HG03039 (cell line): ENCODE results near the gene CACNA1I.

Experiments
- ATAC-seq: cut with Tn5 transposase; IDR thresholded peaks from one replicate; pipeline ENCODE4 v1.9.1; 2021; ENCODE audit warnings: mild to moderate bottlenecking, moderate library complexity; ENCODE audit not compliant: unreplicated experiment

CACNA1I gene

DNA sequence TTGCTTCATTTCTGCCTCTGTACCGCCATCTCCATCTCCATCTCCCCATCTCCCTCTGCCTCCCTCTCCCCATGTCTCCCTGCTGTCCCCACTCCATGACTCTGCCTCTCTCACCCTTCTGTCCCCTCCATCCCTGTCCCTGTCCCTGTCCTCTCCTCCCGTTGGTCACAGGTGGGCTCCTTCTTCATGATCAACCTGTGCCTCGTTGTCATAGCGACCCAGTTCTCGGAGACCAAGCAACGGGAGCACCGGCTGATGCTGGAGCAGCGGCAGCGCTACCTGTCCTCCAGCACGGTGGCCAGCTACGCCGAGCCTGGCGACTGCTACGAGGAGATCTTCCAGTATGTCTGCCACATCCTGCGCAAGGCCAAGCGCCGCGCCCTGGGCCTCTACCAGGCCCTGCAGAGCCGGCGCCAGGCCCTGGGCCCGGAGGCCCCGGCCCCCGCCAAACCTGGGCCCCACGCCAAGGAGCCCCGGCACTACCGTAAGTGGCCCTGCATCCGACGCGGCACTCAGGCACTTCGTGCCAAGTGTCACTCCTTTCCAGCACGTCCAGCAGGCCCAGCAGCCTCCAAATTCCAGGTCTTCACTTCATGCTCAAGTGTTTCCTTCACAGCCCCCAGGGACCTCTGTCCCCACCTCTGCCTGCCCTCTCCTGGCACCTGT is 76.0 kb downstream of the CACNA1I start:
- no peak for ATAC-seq

DNA sequence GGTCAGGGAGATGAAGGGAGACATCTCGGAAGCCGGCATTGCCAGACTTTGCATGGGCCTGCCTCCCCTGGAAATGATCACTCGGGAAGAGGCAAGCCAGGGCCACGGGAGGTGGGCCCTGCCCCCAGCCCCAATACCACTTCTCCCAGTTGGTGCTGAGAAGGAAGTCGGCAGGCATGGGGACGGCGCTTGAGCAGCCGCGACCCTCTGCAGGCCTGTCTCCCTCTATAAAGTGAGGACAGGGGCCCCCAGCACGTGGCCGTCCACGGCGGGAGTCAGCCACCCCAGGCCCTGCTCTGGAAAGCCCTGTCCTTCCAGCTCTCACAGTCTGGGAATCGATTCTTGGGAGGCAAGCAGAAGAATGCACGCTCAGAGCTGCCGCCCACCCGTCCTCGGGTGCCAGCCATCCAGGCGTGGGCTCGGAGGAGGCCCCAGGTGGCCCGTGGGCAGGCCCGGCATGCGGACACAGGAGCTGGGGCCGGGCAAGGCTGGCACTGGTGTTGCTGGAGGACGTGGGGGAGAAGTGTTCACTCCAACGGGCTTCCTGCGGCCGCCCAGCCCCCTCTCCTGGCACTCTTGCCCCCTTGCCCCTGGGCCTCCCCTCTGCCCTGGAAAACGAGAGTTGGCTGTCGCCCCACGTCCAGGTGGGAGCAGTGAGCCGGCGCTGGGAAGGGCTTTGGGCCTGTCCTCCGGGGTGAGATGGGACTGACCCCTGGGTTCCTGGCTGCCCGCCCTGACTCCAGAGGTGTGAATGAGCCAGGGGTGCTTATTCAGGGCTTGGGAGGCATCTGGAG is 77.5 kb downstream of the CACNA1I start:
- no peak for ATAC-seq

DNA sequence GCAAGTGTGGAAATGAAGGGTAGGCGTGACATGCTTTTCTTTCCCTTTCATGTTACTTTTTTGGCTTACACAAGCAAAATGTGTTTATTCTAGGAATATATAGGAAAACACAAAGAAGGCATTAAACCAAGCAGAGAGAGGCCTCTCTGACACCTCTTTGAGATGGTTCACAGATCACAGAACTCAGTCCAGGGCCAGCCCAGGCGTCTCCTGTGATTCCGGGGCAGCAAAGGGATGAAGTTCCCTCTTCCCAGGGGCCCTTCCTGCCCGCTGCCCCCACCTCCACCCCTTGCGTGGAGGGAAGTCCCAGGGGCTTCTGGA is 78.0 kb downstream of the CACNA1I start:
- no peak for ATAC-seq

DNA sequence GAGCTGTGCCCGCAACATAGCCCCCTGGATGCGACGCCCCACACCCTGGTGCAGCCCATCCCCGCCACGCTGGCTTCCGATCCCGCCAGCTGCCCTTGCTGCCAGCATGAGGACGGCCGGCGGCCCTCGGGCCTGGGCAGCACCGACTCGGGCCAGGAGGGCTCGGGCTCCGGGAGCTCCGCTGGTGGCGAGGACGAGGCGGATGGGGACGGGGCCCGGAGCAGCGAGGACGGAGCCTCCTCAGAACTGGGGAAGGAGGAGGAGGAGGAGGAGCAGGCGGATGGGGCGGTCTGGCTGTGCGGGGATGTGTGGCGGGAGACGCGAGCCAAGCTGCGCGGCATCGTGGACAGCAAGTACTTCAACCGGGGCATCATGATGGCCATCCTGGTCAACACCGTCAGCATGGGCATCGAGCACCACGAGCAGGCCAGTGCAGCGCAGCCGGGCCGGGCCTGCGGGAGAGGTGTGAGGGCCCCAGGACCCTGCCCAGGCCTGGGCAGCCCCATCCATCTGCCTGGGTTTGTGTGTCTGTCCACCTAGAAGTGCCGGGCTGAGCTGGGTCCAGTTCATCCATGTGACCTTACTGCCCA is 79.0 kb downstream of the CACNA1I start:
- ATAC-seq = no peak

DNA sequence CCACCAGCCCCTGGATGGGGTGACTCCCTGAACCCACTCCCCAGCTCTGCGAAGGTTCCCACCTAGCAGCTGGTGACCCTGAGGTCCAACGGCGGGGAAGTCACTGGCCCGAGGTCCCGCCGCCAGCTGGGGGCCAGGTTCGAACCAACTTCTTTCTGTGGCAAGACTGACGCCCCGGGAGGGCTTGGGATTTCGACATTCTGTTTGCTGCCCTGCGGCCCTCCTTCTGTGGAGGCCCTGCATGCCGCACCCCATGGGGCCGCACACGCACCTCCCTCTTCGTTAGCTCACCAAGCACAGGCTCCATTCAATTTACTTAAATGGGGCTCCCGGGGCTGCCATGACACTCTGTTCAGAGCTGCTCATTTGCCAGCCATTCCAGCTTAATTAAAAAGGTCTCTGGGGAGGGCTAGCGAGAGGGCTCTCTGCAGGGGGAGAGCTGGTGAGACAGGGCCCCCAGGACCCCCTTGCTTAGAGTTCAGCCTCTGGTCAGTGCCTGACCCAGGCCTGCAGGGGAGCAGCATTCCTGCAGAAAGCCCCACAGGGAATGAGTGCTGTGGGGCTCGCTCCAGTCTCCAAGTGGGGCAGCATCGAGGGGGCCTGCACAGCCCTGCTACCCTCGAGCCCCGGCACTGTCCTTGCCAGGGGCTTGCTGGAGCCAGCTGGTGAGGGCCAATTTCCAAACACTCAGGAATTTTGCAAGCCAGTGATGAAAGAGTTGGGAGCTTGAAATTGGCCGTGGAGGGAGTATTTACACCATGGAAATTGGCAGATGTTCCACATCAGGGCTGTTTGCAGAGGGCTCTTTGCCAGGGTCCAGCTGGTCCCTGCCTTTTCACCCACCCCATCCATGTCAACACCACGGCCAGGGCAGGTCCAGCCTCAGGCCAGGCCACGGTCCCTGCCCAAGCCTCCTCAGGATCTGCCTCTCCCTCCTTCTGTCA is 80.8 kb downstream of the CACNA1I start:
- no peak for ATAC-seq

DNA sequence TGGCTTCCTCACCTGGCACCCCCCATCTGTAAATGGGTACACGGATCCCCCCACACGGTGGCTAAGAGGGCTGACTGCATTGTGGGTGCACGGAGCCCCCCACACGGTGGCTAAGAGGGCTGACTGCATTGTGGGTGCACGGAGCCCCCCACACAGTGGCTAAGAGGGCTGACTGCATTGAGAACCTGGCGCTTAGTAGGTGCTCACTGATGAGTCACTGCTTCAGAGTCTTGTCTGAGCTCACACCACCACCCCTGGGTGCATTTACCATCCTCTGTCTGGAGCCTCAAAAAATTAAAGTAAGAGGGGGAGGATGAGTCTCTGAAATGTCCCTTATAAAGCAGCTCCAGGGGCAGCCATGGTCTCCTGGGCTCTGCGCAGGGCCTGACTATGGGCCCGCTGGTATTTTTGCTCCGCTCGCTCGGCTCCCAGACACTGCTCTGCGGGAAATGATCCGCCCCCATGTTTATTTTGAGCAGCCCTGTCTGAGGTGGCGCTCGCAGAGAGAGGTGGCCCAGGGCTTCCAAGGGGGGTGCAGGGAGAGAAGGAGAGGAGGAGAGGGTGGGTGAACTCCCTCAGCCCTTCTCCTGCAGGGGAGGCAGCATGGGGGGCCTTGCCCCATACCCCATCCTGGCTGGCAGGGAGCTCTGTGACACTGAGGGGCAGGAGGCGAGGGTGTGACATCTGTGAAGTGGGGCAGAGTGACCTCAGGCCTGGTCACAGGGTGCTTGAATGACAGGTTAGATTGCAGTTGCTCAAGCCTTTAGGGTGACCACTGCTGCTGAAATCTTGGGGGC is 82.6 kb downstream of the CACNA1I start:
- ATAC-seq = no peak

DNA sequence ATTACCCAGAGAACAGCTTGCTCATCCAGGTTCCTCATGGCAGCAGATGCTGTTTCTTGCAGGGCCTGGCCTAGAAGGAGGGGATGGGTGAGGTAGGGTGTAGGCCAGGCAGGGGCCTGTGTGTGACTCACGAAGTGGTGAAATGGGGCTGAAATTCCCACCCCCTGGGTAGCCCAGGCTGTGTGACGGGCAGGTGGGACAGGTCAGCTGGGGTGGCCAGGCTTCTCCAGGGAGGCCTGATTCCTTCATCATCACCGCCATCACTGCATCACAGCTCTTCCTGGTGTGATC is 83.2 kb downstream of the CACNA1I start:
- no peak for ATAC-seq

DNA sequence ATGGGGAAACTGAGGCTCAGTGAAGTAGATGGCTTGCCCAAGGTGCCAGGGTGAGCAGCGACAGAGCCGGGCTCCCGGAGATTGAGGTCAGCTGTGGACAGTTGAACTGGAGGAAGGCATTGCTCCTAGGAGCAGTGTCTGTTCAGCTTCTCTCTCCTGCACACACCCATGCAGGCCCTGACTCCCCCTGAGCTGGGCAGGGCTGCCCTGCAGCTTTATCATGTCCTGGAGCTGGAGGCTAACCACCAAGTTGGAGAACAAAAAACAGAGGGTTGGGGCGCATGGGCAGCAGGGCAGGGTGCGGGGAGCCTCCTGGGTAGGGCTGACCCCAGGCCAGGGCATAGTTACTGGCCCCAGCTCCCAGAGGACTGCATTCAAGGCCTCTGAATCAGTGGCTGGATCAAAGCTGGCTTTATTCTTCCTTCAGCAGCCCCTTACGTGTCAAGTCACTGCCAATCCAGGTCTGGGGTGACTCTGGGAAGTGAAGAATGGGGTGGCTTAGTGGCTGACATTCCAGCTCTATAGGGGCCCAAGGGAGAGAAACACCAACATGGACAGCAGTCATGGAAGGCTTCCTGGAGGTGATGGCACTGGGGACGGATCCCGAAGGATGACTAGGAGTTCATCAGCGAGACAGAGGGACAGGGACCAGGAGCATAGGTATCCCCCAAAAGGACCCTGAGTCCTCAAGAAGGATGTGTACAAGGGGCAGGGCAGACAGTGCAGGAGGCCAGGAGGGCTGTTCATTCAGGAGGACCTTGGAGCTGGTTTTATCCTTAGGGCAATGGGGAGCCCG is 83.8 kb downstream of the CACNA1I start:
- ATAC-seq = no peak

DNA sequence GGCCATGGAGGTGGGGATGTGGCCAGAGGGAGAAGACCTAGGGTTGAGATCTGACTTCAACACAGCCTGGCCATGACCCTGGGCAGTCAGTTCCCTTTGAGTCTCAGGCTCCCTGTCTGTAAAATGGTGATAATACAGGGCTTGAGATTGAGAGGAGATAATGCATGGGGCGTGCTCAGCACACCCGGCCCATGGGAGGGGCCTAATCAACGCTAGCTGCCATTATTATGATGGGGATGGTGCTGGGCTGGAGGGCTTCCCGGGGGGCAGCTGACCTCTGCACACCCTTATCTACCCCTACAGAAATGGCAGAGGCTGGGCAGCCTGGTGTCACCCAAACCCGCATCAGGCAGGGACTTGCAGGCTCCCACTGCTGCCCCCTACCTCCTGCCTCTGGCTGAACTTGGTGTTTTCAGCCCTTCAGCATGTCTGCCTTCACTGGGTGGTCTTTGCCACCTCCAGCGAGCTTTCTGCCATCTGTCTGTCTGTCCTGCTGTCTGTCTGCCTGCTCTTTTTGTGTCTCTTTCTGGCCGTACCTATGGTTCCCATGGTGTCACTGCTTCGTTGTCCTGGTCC is 84.5 kb downstream of the CACNA1I start:
- ATAC-seq = no peak

DNA sequence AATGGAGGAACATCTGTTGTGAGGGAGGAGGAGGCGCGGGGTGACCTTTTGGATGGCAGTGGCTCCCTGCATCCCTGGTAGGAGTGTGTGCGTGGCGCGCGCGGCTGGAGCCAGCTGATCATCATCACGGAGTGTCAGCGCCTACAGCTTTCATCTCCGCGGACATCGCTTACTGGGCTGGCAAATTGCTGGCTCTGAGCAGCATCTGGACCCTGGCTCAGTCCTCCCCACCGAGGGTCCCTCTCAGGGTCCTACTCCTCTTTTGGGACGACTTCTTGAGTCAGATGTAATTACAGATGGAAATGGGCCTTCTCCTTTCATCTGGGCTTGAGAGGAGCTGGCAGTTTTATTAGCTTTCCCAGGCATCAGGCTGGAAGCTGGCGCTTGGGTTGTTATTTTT is 85.3 kb downstream of the CACNA1I start:
- no peak for ATAC-seq

DNA sequence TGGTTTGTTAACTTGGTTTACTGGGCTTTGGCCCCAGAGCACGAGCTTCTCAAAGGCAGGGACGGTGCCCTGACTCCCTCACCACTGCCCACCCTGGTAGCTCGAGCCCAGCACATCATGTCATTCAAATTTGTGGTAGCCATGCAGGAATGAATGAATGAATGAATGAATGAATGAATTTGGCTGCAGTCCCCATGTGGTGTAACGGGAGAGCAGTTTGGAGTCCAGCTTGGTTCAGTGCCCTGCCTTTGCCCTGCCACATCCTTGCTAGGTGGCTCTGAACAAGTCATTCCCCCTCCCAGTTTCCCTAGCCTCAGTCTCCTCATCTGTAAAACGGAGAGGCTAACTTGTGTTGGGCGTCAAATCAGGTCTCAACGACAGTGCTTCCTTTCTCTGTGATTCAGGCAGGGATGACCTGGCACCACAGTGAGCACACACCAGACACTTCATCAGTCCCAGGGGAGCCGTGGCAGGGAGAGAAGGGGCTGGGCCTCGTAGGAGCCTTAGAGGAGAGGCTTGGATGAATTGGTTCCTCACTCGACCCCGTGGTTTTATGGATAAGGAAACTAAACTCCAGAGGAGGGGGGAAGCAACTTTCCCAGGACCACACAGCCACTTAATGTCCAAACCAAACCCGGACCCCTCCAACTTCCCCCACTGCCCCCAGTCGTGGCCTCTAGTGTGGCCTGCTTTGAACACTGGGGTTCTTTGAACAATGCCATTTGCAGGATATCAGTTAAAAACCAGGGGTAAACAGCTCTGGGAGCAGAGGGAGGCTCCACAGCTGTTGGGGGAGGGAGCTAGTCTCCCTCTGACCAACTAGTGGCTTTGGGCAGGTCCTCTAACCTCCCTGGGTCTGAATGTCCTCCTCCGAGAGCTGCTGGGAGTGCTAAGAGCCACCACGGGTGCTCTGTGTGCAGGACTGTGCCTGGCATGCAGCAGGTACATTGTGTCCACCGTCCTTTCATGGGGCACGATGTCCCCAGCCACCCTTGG is 86.2 kb downstream of the CACNA1I start:
- no peak for ATAC-seq

DNA sequence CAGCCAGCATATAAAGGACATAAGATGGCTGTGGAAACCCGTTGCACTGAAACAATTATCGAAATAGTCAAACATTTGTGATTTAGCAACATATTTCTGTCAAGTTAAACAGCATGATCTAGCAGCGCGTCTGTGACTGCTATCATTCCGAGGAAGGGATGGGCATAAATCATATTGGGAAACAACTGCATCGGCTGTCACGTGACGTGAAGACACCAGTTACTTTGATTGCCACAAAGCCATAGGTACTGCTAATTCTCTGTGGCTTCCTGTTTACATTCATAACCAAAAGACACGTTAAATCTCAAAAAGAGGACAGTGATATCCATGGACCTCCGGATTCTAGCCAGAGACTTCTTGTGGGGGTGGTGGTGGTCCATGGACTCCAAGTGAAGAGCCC is 87.8 kb downstream of the CACNA1I start:
- no peak for ATAC-seq

DNA sequence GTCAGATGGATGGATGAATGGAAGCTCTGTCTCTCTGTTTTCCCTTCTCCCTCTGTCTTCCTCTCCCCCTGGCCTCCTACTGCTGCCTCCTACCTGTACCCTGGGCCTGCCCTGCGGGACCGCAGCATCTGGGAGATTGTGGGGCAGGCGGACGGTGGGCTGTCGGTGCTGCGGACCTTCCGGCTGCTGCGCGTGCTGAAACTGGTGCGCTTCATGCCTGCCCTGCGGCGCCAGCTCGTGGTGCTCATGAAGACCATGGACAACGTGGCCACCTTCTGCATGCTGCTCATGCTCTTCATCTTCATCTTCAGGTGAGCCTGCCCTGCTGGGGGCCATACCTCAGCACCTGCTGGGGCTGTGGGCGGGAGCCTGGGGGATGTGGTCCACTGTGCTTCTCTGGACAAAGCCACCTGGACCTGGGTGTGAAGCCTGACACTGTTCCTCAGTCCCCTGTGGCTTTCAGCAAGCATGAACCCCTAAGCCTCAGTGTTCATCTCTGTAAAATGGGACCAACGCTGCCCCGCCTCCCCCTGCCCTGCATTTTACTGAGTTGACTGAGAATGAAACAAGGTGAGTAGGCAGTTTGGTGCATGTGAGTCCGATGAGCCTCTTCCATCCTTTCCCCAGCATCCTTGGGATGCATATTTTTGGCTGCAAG is 88.4 kb downstream of the CACNA1I start:
- ATAC-seq = no peak

DNA sequence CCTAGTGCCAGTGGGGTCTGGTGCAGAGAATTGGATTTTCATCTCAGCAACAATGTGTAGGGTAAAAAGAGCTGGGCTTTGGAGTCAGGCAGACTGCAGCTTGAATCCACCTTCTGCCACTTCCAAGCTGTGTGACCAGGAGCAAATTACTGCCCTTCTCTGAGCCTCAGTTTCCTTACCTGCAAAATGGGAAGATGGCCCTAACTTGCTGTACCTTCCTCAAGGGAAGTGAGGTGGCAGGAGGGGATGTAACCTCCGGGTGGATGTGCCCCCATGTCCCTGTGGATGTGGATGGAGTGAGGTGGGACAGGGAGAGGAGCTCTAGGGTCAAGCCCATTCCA is 90.9 kb downstream of the CACNA1I start:
- ATAC-seq = no peak

DNA sequence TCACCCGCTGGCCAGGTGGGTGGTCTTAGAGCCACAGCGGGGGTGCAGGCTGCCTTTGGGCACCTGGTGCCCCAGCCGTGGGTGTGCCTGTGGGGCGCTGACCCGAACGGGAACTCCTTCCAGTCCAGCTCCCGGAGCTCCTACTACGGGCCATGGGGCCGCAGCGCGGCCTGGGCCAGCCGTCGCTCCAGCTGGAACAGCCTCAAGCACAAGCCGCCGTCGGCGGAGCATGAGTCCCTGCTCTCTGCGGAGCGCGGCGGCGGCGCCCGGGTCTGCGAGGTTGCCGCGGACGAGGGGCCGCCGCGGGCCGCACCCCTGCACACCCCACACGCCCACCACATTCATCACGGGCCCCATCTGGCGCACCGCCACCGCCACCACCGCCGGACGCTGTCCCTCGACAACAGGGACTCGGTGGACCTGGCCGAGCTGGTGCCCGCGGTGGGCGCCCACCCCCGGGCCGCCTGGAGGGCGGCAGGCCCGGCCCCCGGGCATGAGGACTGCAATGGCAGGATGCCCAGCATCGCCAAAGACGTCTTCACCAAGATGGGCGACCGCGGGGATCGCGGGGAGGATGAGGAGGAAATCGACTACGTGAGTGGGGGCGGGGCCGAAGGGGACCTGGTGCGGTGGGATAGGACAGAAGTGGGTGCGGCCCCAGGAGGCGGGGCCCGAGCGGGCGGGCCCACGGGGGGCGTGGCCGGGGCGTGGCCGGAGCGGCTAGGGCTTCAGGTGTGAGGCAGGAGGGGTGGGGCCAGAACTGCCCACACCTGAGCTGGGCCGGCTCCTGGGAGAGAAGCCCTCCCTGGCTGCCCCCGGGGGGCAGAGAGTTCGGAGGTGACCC is 91.5 kb downstream of the CACNA1I start:
- ATAC-seq = no peak

DNA sequence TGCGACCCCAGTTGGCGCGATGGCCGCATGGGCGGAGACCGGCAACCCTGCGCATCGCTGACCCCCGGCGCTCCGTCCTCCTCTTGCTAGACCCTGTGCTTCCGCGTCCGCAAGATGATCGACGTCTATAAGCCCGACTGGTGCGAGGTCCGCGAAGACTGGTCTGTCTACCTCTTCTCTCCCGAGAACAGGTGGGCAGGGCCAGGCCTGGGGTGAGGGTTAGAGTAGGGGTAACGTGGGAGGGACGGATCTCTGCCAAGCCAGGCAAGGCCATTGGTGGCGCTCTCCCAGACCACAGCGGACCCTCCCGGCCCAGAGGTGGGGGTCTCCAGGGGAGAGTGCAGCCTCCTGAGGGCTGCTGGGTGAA is 92.1 kb downstream of the CACNA1I start:
- ATAC-seq = no peak

DNA sequence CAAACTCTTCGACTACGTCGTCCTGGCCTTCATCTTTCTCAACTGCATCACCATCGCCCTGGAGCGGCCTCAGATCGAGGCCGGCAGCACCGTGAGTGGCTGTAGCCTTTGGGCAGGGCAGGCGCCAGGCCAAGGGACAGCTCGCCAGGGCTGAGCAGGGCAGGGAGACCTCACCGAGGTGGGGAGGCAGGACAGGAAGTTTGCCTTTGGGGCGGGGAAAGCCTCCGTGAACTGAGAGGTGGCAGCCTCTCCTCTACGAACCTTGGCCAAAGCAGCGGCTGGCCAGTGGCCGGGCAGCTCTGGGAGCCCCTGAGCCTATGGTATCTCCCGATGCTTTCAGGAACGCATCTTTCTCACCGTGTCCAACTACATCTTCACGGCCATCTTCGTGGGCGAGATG is 93.2 kb downstream of the CACNA1I start:
- no peak for ATAC-seq
